NCI-H2107 (cell line): ENCODE measurements around the gene SCLT1.
A peak's percentile ranks its signal among the peaks of the same experiment; 100 is the strongest.

ENCODE experiments used
- DNase-seq: peaks from one replicate; lab custom pipeline; 2025; lab: John Stamatoyannopoulos, UW

SCLT1 gene

GRCh38 chr4:128869776-128870509, 223.4 kb downstream of the SCLT1 start:
- DNase-seq: no peak

GRCh38 chr4:128868758-128869157, 224.6 kb downstream of the SCLT1 start:
- no peak for DNase-seq

GRCh38 chr4:128866691-128867090, 226.6 kb downstream of the SCLT1 start:
- no peak for DNase-seq

DNA sequence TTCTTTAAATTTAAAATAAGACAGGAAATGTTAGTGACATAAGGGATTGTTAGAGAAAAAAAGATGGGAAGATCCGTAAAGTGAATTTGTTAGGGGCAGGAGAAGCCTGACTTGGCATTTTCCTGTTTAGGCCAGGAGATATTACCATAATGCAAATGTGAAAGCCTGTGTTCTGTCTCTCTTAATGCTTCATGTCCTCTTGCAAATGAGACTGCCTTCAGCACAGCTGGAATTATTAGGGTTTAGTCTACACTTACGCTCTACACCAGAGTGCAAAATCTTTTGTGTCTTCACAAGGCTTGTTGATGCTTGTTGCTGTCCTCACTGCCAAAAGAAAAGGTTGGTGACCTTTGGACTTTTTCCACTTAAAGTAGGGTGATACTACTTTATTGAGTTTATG, 227.1 kb downstream of the SCLT1 start:
- DNase-seq: no peak

DNA sequence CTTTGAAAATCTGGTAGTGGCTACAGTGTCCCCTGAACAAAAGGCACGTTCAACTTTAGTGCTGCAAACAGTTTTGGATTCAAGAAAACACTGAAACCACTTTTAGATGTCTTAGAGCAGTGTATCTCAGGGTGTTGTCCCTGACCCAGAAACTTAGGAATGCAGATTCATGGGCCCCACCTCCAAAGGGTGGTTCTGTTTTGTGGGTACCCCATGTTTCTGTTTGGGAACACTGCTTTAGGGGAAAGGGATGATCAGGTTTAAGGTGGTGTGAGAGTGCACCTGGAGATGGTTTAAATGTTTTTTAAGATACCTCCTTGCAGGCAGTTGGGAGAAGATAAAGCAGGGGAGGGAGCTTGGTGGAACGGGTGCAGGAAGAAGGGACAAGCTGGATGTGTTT, 228.2 kb downstream of the SCLT1 start:
- DNase-seq: no peak

DNA sequence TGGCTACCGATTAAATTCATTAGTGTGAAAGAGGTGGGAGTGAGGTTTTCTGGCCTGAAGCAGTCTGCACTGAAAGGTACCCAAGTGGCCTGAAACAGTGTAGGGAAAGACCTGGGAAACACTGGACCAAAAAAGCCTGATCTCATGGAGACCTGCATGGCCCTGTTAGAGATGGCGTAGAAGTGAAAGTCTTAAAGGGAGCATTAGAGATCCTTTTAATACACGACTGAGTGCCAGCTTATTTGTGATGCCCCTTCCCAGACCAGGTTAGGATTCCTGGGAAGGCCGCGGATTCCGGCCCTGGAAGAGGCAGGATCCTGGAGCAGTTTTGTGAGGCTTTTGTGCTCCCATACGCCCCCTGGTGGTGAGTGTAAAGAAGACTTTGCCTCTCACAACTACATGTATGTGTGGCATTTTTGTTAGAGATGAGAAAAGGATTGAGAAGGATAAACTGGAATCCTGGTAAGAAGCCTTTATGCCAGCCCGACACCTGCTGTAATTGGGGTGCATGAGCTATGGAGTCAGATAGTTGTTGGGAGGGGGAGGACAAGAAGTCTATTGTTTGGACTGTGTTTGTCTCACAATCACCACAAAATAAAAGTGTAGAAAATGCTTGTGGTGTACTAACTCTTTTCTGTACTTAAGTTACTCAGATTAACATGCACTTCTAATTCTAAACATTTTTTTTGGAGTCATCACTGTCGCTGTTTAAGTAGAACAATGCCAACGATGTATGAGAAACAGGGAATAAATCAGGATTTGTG, 229.8 kb downstream of the SCLT1 start:
- DNase-seq: peak; percentile 35

DNA sequence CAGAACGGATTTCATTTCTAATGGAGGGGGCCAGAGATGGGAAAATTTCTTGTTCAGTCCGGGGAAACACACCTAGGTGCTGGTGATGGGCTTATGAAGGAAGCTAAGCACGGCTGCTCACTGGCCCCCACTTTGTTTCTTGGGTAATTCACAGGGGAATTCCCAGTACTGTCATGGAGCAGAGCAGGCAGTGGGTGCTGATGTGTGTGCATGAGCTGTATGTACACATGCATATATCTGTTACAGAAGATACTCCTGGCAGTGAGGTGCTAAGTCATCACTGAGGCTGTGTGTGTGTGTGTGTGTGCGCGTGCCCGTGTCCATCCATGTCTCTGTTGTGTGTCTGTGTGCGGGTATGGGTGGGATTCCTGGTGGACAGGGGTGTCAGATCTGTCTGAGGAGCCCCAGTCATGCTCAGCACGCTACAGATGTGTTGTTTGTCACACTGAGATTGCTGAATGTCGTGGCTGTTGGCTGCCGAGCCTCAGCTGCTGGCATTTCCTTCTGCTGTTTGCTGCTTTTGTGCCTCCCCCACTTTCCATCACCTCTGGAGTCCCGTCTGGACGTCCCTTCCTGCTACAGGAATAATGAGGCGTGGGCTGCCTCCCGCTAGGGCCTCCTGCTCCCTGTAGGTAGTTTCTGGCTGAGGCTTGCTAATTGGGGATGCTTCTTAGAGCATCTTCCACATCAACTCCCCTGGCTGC, 230.6 kb downstream of the SCLT1 start:
- no peak for DNase-seq

- DNase-seq: no peak
These were observed 231.4 kb downstream of the SCLT1 start for GRCh38 chr4:128861856-128862518.

DNA sequence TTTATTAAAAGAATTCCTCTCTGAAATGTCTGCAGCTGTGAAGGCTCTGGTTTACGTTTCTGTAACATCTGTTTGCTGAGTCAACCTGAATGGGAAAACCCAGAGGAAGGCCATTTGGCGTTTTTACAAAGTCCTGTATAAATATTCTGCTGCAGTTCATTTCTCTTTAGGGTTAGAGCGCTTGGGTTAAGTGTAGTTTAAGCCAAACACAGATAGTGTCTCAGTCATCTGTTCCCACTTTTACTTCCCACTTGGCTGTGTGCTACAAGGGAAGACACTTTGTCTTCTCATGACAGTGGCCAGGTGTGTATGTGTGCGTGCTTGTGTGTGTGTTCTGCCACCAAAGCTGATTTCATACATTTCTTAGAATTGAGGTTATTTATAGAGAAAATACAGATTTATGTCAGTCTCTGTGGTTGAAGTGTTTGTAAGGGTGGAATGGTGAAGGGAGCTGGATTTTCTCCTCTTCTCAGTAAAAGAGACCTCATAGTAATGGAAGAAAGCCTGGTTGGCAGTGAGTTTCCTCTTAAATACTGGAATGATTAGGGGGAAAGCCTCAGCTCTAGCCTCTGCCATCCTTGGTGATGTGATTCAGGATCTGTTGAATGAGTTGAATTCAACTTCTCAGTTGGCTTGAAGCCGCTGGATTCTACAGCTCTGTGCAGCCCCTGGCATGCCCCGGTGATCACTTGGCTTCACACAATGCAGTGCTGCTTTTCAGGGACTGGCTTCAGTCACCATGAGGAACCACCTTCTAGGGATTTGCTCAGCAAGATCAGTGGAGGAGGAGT, 233.3 kb downstream of the SCLT1 start:
- DNase-seq: no peak

DNA sequence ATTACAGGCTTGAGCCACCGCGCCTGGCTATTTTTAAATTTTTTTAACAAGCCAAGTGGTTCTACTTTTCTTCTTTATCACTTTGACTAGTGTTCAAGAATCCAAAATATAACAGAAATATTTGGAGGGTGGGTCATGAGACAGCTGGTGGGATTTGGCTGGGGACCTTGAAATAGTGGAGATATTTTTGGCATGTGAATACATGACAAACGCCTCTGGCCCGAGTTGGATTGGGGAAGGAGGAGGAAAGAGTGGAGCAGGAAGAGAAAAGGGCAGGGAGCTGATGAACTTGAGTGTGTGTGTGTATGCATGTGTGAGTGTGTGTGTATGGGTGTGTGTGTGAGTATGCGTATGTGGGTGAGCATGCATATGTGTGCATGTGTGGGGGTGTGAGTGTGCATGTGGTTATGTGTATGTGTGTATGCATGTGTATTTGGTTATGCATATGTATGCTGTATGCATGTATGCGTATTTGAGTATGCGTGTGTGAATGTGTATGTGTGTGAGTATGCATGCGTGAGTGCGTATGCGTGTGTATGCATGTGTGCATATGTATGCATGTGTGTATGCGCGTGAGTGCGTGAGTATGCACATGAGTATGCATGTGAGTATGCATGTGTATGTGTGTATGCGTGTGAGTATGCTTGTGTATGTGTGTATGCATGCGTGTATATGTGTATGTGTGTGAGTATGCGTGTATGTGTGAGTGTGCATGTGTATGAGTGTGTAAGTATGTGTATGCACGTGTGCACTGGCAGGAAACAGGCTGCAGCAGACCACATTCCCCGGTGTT, 234.3 kb downstream of the SCLT1 start:
- no peak for DNase-seq

GRCh38 chr4:128856246-128856645, 237.1 kb downstream of the SCLT1 start:
- DNase-seq: no peak

DNA sequence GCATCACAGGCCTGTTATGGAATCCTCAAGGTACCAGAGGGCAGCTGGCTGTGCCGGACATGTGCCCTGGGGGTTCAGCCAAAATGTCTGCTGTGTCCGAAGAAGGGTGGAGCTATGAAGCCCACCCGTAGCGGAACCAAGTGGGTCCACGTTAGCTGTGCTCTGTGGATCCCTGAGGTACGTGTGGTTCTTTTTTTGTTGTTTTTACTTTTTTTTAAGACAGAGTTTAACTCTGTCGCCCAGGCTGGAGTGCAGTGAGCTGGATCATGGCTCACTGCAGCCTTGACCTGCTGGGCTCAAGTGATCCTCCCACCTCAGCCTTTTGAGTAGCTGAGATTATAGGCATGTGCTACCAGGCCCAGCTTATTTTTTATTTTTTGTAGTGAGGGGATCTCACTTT, 237.7 kb downstream of the SCLT1 start:
- DNase-seq: no peak

DNA sequence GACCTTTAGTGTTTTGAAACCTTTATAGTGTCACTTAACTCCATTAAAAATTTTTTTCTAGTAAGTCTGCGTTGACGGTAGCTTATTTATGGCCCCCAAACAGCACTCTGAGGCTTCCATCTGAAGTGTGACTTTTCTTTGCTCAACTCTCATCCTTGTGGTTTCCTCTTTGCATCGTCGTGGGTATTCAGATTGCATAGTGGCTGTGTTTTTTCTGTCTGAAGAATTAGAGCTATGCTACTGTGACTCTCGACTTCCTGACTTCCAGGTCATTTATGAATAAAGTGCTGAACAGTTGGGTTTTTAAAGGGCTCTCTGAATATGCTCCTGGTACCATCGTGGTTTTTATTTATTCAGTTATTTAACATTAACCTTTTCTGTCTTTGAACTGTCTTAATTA, 238.9 kb downstream of the SCLT1 start:
- no peak for DNase-seq

GRCh38 chr4:128853741-128854140, 239.6 kb downstream of the SCLT1 start:
- no peak for DNase-seq

DNA sequence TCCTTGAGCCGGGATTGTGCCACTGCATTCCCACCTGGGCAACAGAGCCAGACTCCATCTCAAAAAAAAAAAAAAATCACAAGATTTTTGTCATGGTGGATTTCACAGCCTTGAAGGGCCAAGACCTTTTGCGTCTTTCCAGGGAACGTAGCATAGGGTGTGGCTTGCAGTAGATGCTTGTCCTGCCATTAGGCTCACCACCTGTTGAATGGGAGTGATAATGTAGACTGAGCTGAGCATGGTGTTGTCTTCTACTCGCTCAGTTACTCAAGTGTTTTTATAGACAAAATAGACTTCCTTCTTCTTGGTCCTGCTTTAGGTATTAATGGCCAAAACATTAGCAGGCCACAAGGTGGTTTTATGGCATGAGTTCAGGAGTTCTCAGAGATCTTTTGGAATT, 243.1 kb downstream of the SCLT1 start:
- no peak for DNase-seq

DNA sequence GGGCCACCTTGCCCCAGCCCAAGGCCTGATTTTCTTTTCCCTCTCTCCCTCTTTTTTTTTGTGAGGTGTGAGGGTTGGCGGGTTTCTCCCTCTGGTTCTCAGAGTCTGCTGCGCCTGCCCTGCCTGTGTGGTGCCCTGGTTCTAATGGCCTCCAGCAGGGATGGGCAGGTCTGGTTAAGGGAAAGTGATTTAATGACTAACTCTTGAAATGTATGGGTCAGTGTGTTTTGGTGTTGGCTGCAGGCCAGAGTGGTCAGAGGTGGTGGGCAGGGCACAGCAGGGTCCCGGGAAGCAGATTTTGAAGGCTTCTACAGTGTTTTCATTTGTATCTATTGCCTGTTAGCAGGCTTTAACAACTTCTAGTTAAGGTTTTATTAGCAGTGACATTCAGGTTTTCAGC, 244.9 kb downstream of the SCLT1 start:
- DNase-seq: no peak

DNA sequence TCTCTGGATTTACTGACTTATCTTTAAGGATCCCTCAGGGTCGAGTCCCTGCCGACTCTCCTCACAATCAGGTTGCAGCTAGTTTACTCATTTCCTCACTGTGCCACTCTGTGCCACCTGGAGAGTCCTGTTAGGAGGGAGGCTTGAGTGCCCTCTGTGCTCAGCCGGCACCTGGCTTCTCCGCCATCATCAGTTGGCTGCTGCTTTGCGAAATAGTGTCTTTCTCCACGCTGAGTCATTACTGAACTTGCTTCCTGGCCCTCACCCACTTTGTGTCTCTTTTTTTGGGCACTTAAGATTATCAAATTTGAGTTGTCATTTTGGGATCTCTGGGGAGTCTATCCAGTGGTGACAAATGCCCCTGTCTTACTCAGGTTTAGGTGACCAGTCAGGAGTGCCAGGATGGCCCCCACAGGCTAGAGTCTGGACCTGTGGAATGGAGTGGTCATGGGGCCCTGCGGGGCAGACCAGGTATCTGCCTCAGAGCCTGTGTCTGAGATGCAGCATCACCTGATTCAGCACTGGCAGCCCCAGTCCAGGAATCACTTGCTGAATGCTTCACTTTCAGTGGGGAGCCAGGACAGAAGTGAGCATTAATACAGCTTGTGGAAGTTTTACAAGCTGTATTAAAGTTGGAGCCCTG, 246.1 kb downstream of the SCLT1 start:
- peak; percentile 39 for DNase-seq

- peak; percentile 9 for DNase-seq
These were observed 247.3 kb downstream of the SCLT1 start for GRCh38 chr4:128846063-128846462.

GRCh38 chr4:128844931-128845330, 248.4 kb downstream of the SCLT1 start:
- no peak for DNase-seq

GRCh38 chr4:128841402-128841801, 251.9 kb downstream of the SCLT1 start:
- no peak for DNase-seq
